SU-DHL-6 (cell line): ENCODE data around the gene SLC25A1.

Source experiments
- H2AFZ ChIP-seq: fragments of 200-600 bp; sonication (generic); 2 replicates; pipeline ENCODE4 v1.6.1; 2014; ENCODE audit warnings: low read depth, mild to moderate bottlenecking, moderate library complexity, mixed read lengths, antibody characterized with exemption, low read length; ENCODE audit not compliant: severe bottlenecking
- H3F3A ChIP-seq: fragments of 200-600 bp; shearing (Covaris generic); 2 replicates; pipeline ENCODE4 v1.6.0; 2016; ENCODE audit warnings: antibody characterized with exemption, mild to moderate bottlenecking; ENCODE audit not compliant: insufficient read depth
- H3K27ac ChIP-seq: fragments of 200-600 bp; sonication (generic); 2 replicates; pipeline ENCODE4 v1.5.1; 2016; ENCODE audit warnings: low read depth, mild to moderate bottlenecking, low read length, moderate library complexity, mixed read lengths
- H3K27me3 ChIP-seq: fragments of 200-600 bp; sonication (generic), shearing (Covaris generic); 2 replicates; pipeline ENCODE4 v1.6.0; 2014; ENCODE audit warnings: mild to moderate bottlenecking, low read length
- H3K36me3 ChIP-seq: fragments of 200-600 bp; sonication (generic); 2 replicates; pipeline ENCODE4 v1.6.1; 2014; ENCODE audit warnings: mild to moderate bottlenecking, low read length, mixed read lengths
- H3K4me2 ChIP-seq: fragments of 300-600, 200-600 bp; shearing (Covaris generic), sonication (generic); 2 replicates; pipeline ENCODE4 v1.6.0; 2014; ENCODE audit warnings: low read length, low read depth, mild to moderate bottlenecking; ENCODE audit not compliant: poor library complexity, severe bottlenecking
- H3K4me3 ChIP-seq: fragments of 200-600 bp; sonication (generic); 2 replicates; pipeline ENCODE4 v1.5.1; 2014; ENCODE audit warnings: antibody characterized with exemption, low read length, mild to moderate bottlenecking, mixed read lengths; ENCODE audit not compliant: insufficient read depth, poor library complexity, severe bottlenecking
- H3K79me2 ChIP-seq: fragments of 200-600 bp; sonication (generic); 2 replicates; pipeline ENCODE4 v1.6.1; 2014; ENCODE audit warnings: mild to moderate bottlenecking, low read length, moderate library complexity; ENCODE audit not compliant: insufficient read depth
- H3K9ac ChIP-seq: fragments of 200-600 bp; sonication (generic); 2 replicates; pipeline ENCODE4 v1.7.0; 2014; ENCODE audit warnings: mild to moderate bottlenecking, low read length
- H3K9me2 ChIP-seq: fragments of 200-600 bp; sonication (generic); replicated peaks from 2 replicates; pipeline ENCODE4 v1.6.1; 2014; ENCODE audit warnings: low read length; ENCODE audit not compliant: insufficient read depth
- H3K9me3 ChIP-seq: fragments of 200-600 bp; sonication (generic); 2 replicates; pipeline ENCODE4 v1.6.1; 2014; ENCODE audit warnings: low read length, mixed read lengths; ENCODE audit not compliant: insufficient read depth
- H4K20me1 ChIP-seq: fragments of 200-600 bp; sonication (generic); 2 replicates; pipeline ENCODE4 v1.6.1; 2014; ENCODE audit warnings: low read depth, mild to moderate bottlenecking, antibody characterized with exemption, low read length, moderate library complexity, mixed read lengths
- EZH2phosphoT487 ChIP-seq: fragments of 200-600 bp; sonication (generic), shearing (Covaris generic); conservative IDR thresholded peaks from 2 replicates; pipeline ENCODE4 v1.6.1; 2018; ENCODE audit warnings: mild to moderate bottlenecking, antibody characterized with exemption, low read length, moderate library complexity, mixed read lengths
- TF ChIP-seq, protein P1 (sequence below): fragments of 200-600 bp; sonication (generic); IDR thresholded peaks from one replicate; pipeline ENCODE4 v1.5.1; 2017; ENCODE audit warnings: antibody characterized with exemption, mild to moderate bottlenecking, low read length, moderate library complexity; ENCODE audit not compliant: insufficient read depth, poor library complexity, severe bottlenecking

The SLC25A1 gene

GRCh38 chr22:19199479-19199878 is 20.9 kb upstream of the SLC25A1 start:
- Histone ChIP-seq H3K4me2 (no peak overlapping the region), H3K9me2 (no peaks in the 10 kb centered on the region), H3K9me3 (no peaks in the 10 kb centered on the region), H3F3A (no peaks in the 10 kb centered on the region), H3K79me2 (no peaks in the 10 kb centered on the region), H4K20me1 (no peaks in the 10 kb centered on the region), H3K27me3 (no peaks in the 10 kb centered on the region), H3K36me3 (no peaks in the 10 kb centered on the region), H3K4me3 (no peak overlapping the region), H3K9ac (no peak overlapping the region), H2AFZ (no peak overlapping the region), H3K27ac (no peak overlapping the region)
- TF ChIP-seq, protein P1, sequence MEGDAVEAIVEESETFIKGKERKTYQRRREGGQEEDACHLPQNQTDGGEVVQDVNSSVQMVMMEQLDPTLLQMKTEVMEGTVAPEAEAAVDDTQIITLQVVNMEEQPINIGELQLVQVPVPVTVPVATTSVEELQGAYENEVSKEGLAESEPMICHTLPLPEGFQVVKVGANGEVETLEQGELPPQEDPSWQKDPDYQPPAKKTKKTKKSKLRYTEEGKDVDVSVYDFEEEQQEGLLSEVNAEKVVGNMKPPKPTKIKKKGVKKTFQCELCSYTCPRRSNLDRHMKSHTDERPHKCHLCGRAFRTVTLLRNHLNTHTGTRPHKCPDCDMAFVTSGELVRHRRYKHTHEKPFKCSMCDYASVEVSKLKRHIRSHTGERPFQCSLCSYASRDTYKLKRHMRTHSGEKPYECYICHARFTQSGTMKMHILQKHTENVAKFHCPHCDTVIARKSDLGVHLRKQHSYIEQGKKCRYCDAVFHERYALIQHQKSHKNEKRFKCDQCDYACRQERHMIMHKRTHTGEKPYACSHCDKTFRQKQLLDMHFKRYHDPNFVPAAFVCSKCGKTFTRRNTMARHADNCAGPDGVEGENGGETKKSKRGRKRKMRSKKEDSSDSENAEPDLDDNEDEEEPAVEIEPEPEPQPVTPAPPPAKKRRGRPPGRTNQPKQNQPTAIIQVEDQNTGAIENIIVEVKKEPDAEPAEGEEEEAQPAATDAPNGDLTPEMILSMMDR: no peak
- no peak for TF ChIP-seq EZH2phosphoT487

DNA sequence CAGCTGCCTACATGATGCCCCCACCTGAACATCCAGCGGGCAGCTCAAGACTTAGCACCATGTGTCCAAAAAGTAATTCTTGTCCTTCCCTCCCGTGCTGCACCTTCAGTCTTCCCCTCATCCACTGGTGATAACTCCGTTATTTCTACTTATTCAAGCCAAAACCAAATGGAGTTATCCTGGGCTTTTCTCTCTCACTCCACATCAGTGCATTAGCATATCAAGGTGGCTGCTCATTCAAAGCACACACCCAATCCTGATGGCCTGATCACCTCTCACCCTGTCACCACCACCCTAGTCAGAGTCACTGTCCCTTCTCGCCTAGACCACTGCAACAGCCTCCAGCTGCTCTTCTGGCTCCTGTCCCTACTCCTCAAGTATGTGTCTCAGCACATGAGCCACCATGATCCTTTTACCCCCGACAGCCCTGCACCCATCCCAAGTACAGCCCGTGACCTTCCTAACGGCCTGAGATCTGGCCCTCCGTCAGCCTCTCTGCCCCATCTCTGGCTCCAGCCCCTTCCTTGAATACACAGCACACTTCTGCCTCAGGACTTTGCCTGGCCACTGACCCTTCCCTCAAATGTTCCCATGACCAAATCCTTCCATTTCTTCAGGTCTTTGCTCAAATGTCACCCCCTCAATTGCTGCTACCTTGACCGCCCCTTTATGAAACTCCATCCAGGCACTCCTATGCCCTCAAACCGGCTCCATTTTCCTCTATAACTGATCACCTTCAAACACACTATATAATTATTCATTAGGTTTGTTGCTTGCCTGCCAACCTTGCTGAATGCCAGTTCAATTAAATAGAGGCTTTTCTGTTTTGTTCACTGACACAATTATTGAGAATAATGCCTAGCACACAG is 19.7 kb upstream of the SLC25A1 start:
- H2AFZ ChIP-seq: no peak overlapping the region
- no peak overlapping the region for H3K4me3 ChIP-seq
- H3K79me2 ChIP-seq: no peaks in the 10 kb centered on the region
- no peak overlapping the region for H3K9ac ChIP-seq
- TF ChIP-seq EZH2phosphoT487: no peak
- TF ChIP-seq, protein P1: no peak
- H4K20me1 ChIP-seq: no peaks in the 10 kb centered on the region
- no peak overlapping the region for H3K4me2 ChIP-seq
- no peaks in the 10 kb centered on the region for H3K36me3 ChIP-seq
- H3K9me2 ChIP-seq: no peaks in the 10 kb centered on the region
- no peaks in the 10 kb centered on the region for H3K27me3 ChIP-seq
- no peak overlapping the region for H3K27ac ChIP-seq
- H3K9me3 ChIP-seq: no peaks in the 10 kb centered on the region
- H3F3A ChIP-seq: no peaks in the 10 kb centered on the region

GRCh38 chr22:19196841-19197612 is 18.5 kb upstream of the SLC25A1 start:
- Histone ChIP-seq H3K4me3 (no peak overlapping the region), H4K20me1 (no peaks in the 10 kb centered on the region), H3K27ac (no peak overlapping the region), H3K79me2 (no peaks in the 10 kb centered on the region), H2AFZ (no peak overlapping the region), H3K9me2 (no peaks in the 10 kb centered on the region), H3K4me2 (no peak overlapping the region), H3K9me3 (no peaks in the 10 kb centered on the region), H3K36me3 (no peaks in the 10 kb centered on the region), H3F3A (no peaks in the 10 kb centered on the region), H3K27me3 (no peaks in the 10 kb centered on the region), H3K9ac (no peak overlapping the region)
- no peak for TF ChIP-seq EZH2phosphoT487
- TF ChIP-seq, protein P1: no peak
